ENCODE results near the gene ADA.
"Not testable (repeated sequence)": the region's sequence is repeated elsewhere in the genome, so short reads cannot be mapped to it uniquely, and the experiment has no call there.

ADA gene

DNA sequence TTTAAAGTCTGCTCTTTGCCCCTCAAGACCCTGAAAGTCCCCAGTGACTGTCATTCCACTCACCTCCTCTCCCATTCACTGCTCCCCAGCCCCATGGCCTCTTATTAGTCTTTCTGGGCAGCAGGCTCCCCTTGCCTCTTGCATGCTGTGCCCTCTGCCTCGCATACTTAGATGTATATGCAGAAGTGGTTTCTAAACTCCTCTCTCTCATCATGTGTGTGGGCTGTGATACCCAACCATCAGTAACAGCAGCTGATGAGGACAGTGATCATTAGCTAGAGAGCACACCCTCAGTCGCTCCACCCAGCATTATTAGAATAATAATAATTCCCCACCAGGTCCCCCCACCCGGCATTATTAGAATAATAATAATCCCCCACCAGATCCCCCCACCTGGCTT is 54.6 kb downstream of the ADA start:
- Mint-ChIP-seq H3K9me3 (ENCODE audit: low read depth) (no peaks in the 10 kb centered on the region), H3K36me3 (no peaks in the 10 kb centered on the region), H3K27me3 (no peaks in the 10 kb centered on the region), H3K27ac (no peak overlapping the region), H3K4me3 (no peak overlapping the region), H3K4me1 (ENCODE audit: low read depth) (peaks cover 35% of the 10 kb centered on the region)

DNA sequence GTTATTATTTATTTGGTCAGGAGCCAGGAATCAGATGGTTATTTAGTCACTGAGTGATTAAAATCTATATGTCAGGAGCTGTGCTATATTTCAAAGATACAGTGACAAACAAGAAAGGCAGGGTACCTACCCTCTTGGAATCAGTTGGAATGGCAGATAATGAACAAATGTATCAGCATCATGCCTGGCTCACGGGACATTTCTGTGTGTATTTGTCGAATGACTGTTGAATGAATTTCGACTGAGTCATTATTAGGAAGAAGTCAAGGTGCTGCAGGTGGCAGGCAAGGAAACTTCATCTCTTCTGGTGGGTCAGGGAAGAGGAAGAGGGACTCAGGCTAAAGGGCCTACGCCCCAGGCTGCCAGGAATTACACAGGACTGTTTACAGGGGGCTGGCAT is 55.5 kb downstream of the ADA start:
- Mint-ChIP-seq H3K9me3 (ENCODE audit: low read depth) (no peaks in the 10 kb centered on the region), H3K4me3 (no peak overlapping the region), H3K27me3 (no peaks in the 10 kb centered on the region), H3K36me3 (no peaks in the 10 kb centered on the region), H3K27ac (no peak overlapping the region), H3K4me1 (ENCODE audit: low read depth) (peaks cover 29% of the 10 kb centered on the region)

DNA sequence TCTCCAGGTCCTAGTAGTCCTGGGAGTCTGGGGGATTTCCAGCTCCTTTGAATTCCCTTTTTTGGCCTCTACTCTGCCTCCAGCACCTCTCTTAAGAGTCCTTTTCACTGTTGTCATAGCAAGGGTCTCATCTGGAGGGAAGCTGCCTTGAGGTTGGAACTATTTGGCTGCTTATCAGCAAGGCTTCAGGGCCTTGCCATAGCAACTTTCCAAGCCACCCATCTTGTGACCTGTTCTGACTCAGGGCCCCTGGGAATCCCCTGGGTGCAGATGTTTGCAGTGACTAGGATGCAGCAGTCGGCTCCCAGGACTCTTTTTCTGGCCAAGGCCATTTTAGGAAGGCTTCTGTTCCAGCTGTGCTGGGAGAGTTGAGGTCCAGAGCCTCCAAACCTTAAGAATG is 56.8 kb downstream of the ADA start:
- H3K4me3 Mint-ChIP-seq = no peak overlapping the region
- no peaks in the 10 kb centered on the region for H3K36me3 Mint-ChIP-seq
- H3K27me3 Mint-ChIP-seq = no peaks in the 10 kb centered on the region
- H3K27ac Mint-ChIP-seq = no peak overlapping the region
- peaks cover 18% of the 10 kb centered on the region for H3K4me1 Mint-ChIP-seq (ENCODE audit: low read depth)
- no peaks in the 10 kb centered on the region for H3K9me3 Mint-ChIP-seq (ENCODE audit: low read depth)

DNA sequence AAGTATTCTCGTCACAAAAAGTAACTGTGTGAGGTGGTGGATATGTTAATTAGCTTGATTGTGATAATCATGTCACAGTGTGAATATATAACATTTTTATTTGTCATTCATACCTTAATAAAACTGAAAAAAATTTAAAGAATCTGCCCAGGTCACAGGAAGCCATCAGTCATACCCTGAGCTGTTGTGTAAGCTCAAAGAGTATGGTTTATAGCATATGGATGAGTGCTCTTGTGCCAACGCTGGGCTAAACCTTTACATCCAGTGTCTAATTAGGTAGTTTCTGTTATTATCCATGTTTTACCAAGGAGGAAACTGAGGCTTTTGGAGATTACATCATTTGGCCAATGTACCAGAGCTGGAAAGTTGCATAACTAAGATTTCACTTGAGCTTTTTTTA is 57.7 kb downstream of the ADA start:
- no peak overlapping the region for H3K27ac Mint-ChIP-seq
- no peaks in the 10 kb centered on the region for H3K36me3 Mint-ChIP-seq
- no peaks in the 10 kb centered on the region for H3K27me3 Mint-ChIP-seq
- no peaks in the 10 kb centered on the region for H3K9me3 Mint-ChIP-seq (ENCODE audit: low read depth)
- peaks cover 10% of the 10 kb centered on the region for H3K4me1 Mint-ChIP-seq (ENCODE audit: low read depth)
- no peak overlapping the region for H3K4me3 Mint-ChIP-seq

DNA sequence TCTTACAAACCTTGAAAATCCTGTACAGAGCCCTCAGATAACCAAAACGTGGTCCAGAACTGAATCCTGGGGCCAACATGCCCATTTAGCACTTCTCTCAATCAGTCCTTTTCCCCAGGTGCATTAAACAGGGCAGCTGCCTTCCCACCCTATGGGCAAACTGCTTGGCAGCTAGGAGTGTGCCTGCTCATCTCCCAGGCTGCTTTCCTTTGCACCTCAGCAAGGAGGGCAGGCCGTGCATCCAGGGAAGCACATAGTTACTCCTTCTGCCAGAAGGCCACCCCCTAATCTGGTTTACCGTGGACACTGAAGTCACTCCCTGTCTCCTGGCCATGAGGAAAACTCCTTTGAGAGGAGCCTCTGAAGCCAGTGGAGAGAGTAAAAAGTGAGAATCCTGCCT is 59.1 kb downstream of the ADA start:
- Mint-ChIP-seq H3K36me3 (no peaks in the 10 kb centered on the region), H3K4me1 (ENCODE audit: low read depth) (no peaks in the 10 kb centered on the region), H3K4me3 (no peak overlapping the region), H3K27ac (no peak overlapping the region), H3K9me3 (ENCODE audit: low read depth) (no peaks in the 10 kb centered on the region), H3K27me3 (no peaks in the 10 kb centered on the region)

DNA sequence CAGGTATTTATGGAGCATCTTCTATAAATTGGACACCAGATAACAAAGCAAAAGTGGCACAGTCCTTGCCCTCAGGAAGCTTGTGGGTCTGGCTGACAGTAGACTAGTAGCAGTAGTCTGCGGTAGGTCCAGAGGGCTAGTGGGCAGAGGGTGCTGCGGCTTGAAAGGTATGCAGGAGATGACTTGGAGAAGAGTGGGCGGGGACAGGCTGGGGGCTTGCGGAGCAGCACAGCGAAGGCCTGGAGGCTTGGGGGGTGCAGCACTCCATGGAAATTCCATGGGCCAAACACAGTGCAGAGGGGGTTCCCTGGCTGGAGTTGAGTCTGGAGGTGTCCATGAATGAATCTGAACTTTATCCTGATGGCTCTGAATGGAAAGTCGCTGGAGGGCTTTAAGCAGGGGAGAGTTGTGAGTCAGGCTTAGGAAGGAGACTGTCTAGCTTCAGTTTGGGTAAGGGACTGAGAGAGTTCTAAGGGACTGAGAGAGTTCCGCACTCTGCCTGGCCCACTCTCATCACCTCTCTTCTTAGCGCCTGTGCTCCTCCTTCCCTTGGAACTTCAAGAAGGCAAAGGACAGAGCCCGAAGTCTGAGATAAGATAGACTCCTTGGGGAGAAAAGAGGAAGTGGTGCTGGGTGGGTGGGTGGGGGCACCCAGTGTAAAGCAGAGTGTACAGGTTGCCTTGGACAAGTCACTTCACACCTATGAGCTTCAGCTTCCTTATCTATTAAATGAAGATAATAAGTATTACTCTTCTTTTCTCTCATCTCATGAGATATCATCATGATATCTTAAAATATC is 60.3 kb downstream of the ADA start:
- H3K27ac Mint-ChIP-seq = no peak overlapping the region
- no peaks in the 10 kb centered on the region for H3K9me3 Mint-ChIP-seq (ENCODE audit: low read depth)
- H3K36me3 Mint-ChIP-seq = no peaks in the 10 kb centered on the region
- H3K4me1 Mint-ChIP-seq (ENCODE audit: low read depth) = no peaks in the 10 kb centered on the region
- no peaks in the 10 kb centered on the region for H3K27me3 Mint-ChIP-seq
- H3K4me3 Mint-ChIP-seq = no peak overlapping the region

DNA sequence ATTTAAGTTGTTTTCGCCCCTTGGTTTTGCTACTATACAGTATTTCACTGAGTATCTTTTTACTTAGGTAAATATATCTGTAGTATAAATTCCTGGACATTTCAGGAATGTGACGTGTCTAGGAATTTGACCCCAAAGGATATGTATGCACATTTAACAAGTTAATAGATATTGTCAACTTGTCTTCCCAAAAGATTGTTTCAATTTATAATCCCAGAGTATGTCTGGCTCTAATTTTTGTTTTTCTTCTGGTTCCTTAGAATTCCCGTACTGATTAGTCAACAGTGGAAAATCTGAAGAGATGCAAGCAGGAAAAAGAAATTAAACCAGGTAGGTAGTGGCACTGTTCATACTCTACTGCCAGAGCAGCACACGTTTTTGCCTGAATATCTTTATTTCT is 62.0 kb downstream of the ADA start:
- no peak overlapping the region for H3K4me3 Mint-ChIP-seq
- H3K27me3 Mint-ChIP-seq = no peaks in the 10 kb centered on the region
- no peaks in the 10 kb centered on the region for H3K36me3 Mint-ChIP-seq
- H3K9me3 Mint-ChIP-seq (ENCODE audit: low read depth) = no peaks in the 10 kb centered on the region
- no peak overlapping the region for H3K27ac Mint-ChIP-seq
- no peaks in the 10 kb centered on the region for H3K4me1 Mint-ChIP-seq (ENCODE audit: low read depth)

DNA sequence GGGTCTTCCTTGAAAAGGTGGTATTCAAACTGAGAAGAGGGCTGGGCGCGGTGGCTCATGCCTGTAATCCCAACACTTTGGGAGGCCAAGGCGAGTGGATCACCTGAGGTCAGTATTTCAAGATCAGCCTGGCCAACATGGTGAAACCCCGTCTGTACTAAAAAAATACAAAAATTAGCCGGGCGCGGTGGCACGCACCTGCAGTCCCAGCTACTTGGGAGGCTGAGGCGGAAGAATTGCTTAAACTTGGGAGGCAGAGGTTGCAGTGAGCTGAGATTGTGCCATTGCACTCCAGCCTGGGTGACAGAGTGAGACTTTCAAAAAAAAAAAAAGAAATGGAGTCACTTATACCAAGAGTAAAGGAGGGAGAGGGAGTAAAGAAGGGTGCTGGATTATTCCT is 63.2 kb downstream of the ADA start:
- H3K9me3 Mint-ChIP-seq (ENCODE audit: low read depth); H3K27me3 Mint-ChIP-seq; H3K27ac Mint-ChIP-seq; H3K4me3 Mint-ChIP-seq; H3K4me1 Mint-ChIP-seq (ENCODE audit: low read depth); H3K36me3 Mint-ChIP-seq: not testable (repeated sequence)

DNA sequence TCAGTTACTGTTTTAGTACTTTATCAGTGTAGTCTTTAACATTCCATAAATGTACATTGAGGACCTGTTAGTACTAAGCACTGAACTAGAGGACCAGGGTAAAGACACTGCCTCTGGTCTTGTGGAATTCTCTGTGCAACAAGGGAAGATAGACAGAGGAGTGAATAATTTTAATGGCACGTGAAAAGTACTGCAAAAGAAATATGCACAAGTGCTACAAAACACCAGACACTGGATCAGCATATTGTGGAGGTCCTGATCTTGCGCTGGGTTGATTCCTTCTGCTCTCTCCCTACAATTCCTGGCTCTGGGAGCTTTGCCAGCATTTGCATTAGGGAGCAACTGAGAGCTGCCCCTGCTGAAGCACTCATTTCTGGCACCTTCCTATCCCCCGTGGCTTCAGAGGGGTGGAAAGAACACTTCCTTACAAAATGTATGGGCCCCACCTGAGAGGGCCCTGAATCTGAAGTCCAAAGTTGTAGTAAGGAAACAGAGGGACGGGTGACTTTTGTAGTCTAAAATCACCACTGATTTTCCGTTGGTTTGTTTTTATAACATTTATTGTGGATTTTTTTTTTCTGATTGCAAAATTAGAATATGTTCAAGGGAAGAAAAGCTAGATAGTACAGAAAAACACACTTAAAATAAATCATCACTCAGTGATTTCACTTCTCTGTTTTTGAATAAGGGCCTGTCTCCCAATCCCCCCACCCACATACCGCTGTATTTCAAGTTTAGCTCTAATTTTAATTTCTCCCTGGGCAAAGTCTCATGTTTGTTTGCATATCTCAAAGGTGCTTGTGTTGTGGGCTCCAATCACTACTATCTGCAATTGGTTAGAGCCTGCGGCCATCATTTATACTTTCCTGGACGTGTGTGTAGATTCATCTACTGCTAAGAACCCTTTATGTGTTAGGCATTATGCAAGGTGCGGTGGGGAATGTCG is 64.2 kb downstream of the ADA start:
- H3K4me3 Mint-ChIP-seq = no peak overlapping the region
- no peaks in the 10 kb centered on the region for H3K27me3 Mint-ChIP-seq
- H3K9me3 Mint-ChIP-seq (ENCODE audit: low read depth) = no peaks in the 10 kb centered on the region
- no peaks in the 10 kb centered on the region for H3K4me1 Mint-ChIP-seq (ENCODE audit: low read depth)
- no peak overlapping the region for H3K27ac Mint-ChIP-seq
- no peaks in the 10 kb centered on the region for H3K36me3 Mint-ChIP-seq

DNA sequence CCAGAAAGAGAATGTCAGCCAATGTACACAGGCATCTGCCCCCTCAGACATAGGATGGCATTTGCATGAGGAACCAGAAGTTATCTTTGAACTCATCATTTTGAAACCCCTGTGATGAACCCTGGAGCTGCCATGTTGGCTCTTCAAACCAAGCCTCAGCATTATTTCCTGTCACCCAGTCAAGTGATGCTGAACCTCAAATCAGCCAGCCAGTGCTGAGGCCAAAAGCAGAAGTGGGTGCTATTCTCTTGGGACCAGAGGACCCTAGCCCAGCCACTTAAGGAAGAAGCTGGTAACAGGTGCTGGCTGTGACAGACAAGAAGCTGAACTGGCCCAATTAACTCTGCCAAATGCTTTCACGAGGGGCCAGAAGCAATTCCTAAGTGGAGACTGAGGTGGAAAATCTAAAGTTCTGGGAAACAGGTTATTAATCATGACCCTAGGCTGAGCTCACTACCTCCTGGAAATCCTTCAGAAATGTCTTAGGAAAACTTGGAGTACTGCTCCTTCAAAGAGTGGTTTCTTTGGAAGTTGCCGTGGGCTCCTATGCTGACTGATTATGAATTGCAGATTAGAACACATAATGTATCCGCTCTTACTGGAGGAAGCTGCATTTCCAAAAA is 65.1 kb downstream of the ADA start:
- H3K27ac Mint-ChIP-seq = no peak overlapping the region
- no peaks in the 10 kb centered on the region for H3K4me1 Mint-ChIP-seq (ENCODE audit: low read depth)

DNA sequence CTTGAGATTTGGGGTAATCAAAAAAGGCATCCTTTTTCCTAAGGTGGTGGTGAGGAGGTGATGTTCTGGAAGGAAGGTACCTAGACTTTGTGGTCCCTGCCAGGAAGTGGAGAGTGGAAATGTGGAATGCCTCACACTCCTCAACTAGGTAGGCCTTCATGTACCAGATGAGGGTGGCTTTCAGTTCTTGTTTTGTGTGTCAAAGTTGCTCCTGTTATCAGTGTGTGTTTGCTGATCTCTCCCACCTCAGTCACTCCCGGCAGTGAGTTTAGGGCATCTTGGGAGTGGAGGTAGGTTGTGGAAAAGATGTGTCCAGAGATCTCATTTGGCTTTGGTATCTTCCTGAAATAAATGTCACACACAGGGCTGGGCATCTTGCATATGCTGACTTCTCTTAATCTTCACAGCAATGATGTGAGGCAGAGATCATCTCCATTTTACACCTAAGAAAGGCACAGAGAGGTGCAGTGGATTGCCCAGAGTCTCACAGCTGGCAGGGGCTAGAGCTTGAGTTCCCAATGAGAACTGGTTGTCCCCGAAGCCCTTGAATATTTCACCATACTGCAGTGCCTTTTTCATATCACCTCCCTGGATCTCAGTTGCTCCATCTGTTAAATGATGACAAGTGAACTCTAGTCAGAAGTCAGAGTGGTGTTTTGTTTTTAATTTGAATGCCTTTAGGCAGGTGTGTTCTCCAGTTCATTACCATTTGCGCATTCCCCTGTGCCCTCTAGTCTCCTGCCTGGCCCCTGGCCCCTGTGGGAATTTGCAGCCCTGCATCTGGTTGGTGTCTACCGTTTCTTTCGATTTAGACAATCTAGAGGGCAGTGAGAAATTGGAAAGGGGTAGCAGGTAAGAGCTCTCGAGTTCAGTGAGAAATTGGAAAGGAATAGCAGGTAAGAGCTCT is 66.2 kb downstream of the ADA start:
- Mint-ChIP-seq H3K4me1 (ENCODE audit: low read depth) (no peaks in the 10 kb centered on the region), H3K36me3 (no peaks in the 10 kb centered on the region), H3K4me3 (no peak overlapping the region), H3K27me3 (no peaks in the 10 kb centered on the region), H3K27ac (no peak overlapping the region), H3K9me3 (ENCODE audit: low read depth) (no peaks in the 10 kb centered on the region)

More for the DNA sequence above, 65.1 kb downstream of the ADA start:
- Mint-ChIP-seq H3K9me3 (ENCODE audit: low read depth) (no peaks in the 10 kb centered on the region), H3K27me3 (no peaks in the 10 kb centered on the region), H3K4me3 (no peak overlapping the region), H3K36me3 (no peaks in the 10 kb centered on the region)

DNA sequence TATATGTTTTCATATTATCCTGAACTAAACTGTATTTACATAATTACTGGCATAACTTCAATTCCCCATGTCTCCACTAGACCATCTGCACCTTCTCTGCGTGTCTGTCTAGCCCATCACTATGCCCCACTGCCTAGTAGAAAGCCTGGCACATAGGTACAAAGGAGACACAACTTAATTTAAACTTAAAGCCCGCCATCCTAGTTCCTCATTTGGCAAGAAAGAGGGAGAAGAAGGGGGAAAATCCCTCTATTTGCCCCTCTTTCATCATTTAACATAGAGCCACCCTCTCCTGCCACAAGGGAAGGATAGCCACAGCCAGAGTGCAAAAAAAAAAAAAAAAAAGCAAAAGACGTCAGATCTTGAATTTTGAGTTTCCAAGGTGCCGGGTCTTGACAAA is 67.3 kb downstream of the ADA start:
- H3K27me3 Mint-ChIP-seq = no peaks in the 10 kb centered on the region
- H3K4me3 Mint-ChIP-seq = no peak overlapping the region
- H3K4me1 Mint-ChIP-seq (ENCODE audit: low read depth) = no peaks in the 10 kb centered on the region
- H3K27ac Mint-ChIP-seq = no peak overlapping the region
- no peaks in the 10 kb centered on the region for H3K36me3 Mint-ChIP-seq
- H3K9me3 Mint-ChIP-seq (ENCODE audit: low read depth) = no peaks in the 10 kb centered on the region

DNA sequence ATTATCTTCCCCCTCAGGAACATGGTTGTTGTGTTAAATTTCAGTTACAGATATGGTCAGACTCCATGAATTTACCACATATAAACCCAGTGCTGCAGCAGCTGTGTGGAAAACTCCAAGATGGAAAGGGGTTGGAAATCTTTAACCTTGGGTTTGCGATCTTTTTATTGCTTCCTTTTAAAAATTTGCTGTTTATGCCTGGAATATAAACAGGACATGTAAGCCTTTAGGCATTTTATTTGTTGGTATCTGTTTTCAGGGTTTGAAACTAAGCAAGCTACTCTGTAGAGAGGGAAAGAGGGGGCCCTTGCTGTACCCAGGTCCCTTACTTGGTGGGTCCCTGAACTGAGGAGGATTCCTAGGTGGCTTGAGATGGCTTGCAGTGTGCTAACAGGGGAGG is 68.3 kb downstream of the ADA start:
- no peak overlapping the region for H3K4me3 Mint-ChIP-seq
- no peaks in the 10 kb centered on the region for H3K27me3 Mint-ChIP-seq
- peaks cover 2% of the 10 kb centered on the region for H3K36me3 Mint-ChIP-seq
- H3K9me3 Mint-ChIP-seq (ENCODE audit: low read depth) = no peaks in the 10 kb centered on the region
- H3K27ac Mint-ChIP-seq = no peak overlapping the region
- peaks cover 3% of the 10 kb centered on the region for H3K4me1 Mint-ChIP-seq (ENCODE audit: low read depth)

DNA sequence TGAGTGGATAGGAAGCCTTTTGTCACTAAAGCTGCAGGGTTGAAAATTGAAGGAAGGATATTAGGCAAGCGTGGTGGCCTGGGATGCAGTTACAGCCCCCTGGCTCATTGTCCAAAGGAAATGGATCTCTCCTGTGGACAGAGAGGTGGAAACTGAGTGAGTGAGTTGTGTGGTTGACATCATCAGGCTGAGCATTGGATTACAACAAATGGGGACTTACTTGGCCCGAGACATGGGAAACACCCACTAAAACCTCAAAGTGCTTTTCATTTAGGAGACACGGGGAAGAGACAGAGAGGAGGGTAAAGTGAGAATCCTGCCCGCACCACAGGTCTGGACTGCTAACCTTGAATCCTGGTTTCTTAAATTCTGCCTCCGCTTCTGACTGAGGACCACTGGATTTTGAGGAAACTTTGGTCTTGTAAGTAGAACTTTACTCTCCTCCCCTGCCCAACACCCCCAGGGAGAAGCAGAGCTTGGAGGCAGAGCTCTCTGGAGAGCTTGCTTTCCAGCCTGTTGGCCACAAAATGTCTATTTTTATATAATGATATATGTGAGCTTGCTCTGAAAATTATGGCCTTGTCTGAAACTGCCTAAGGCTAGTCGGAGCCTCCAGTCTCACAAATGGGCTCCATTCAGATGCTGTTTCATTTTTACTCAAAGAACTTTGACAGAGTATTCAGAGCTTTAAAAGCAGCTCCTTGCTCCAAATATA is 69.0 kb downstream of the ADA start, which contains the start of gene PKIG:
Gene PKIG, plus strand, starts transcription at position 269 of the 715 bp plus-strand sequence. CDS start 31,978 bp downstream, outside the sequence.
- no peaks in the 10 kb centered on the region for H3K27me3 Mint-ChIP-seq
- H3K4me1 Mint-ChIP-seq (ENCODE audit: low read depth) = peaks cover 5% of the 10 kb centered on the region
- no peak within 1 kb of the TSS for H3K4me3 Mint-ChIP-seq
- H3K36me3 Mint-ChIP-seq = peaks cover 2% of the 10 kb centered on the region
- H3K9me3 Mint-ChIP-seq (ENCODE audit: low read depth) = no peaks in the 10 kb centered on the region
- H3K27ac Mint-ChIP-seq = no peak within 1 kb of the TSS
